Measurements from ENCODE around the gene XPO6.

DNA sequence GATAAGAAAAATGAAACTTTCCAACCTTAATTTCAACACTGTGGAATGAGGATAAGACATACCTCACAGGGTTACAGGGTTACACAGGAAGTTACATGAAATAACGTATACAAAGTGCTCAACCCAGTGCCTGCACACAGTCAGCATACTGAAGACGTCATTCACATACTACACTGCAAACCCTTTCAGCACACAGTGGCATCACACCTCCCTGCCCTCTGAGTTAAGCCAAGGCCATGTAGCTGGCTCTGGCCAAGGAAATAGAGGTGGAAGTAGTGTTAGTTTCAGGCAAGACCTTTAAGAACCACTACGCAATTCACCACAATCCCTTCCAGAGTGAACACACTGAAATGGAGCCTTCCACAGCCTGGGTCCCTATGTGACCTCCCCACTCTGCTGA, 101.7 kb downstream of the XPO6 start:
- no peak for TF ChIP-seq CTCF (IDR thresholded peaks at IDR 0.05; ENCODE audit: insufficient read depth, low read length)
- TF ChIP-seq POLR2AphosphoS5 (IDR thresholded peaks at IDR 0.05; ENCODE audit: low read depth): 0 out of 2 replicates have a peak, but pooled peaks have one; percentile 39

Measured in HL-60 (cell line).